ENCODE results near the gene NAALADL2.

NAALADL2 gene

DNA sequence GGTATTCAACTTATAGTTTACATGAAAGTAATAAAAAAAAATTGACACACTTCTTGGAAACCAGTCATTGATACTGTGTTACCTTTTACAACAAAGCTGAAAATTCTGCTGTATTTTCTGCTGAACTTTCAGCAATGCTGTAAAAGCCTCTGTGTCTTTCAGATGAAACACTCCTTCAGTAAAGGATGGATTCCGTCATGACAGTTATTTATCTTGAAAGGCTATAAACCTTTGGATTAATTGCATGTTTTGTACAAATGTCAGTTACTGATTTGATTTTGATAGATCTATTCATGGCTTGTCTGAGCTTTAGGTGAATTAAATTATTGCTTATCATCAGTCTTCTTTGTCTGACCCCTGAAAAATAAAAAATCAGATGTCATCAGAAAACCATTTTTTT is 355.1 kb downstream of the NAALADL2 start:
- no peak for DNase-seq

DNA sequence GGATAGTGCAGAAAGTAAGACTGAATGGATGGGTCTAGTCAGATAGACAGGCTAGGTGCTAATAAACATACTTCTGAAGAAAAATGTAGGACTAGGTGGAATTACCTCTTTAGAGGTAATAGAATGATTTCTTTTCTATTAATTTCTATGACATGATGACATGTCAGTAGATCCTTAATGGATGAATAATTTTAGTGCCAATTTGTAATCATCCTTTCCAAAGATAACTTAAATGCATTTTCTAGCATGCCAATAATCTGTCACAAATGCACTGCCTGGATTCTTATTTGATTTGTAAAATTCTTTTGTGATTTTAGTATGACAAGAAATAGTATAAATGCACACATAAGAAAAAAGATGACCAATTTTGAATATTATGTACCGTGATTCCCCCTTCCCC is 356.7 kb downstream of the NAALADL2 start:
- no peak for DNase-seq

- no peak for DNase-seq
Observed at GRCh38 chr3:175222356-175222755, 363.2 kb downstream of the NAALADL2 start.

DNA sequence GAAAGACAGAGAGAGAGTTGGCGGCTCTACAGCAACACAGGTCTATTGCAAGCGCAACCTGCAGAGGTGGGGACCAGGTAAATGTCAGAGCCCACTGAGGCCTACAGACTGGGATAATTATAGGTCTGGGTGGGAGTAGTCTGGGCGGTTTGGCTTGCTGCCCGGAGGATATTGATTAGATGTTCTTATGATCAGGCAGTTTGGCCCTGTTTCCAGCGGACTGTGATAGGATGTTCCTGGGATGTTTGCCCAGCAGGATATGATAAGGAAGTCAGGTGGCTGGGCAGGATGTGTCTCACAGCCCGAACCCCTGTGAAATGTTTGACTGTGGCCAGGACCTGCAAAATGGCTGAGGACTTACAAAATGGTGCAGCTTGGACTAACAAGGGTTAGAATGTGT is 364.9 kb downstream of the NAALADL2 start:
- no peak for DNase-seq

DNA sequence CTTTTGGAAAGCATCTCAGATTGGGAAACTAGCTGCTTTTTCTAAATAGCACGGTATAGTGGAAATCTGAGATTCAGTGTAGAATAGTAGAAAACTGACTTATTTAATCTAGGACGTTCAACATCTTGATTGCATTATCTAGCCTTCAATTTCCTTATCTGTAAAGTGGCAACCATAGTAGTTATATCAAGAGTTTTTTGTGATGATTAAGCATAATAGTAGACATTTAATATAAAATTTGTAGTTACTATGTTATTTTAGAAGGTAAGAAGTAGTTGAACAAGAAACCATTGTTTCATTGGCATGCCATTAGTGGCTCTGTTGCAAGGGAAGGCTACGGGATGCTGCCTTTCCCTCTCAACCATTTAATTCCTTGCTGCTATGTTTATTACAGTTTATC is 367.3 kb downstream of the NAALADL2 start:
- no peak for DNase-seq

DNA sequence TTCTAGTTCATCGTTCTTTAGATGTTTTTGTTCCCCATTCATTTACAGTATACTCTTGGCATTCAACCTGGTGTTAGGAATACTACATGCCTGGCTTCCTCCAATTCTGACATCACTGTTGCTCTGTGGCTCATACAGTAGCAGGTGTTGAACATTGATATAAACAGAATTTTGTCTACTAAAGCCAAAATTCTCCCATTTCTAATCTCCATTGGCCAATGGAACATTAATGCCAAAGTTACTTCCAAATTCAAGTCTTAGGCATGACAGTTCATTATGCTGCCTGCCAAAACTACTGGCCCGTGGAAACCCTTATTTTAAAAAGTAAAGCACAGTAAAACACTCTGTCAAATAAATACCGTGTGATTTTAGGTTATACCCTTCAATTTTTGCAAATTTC is 368.0 kb downstream of the NAALADL2 start:
- DNase-seq: no peak

DNA sequence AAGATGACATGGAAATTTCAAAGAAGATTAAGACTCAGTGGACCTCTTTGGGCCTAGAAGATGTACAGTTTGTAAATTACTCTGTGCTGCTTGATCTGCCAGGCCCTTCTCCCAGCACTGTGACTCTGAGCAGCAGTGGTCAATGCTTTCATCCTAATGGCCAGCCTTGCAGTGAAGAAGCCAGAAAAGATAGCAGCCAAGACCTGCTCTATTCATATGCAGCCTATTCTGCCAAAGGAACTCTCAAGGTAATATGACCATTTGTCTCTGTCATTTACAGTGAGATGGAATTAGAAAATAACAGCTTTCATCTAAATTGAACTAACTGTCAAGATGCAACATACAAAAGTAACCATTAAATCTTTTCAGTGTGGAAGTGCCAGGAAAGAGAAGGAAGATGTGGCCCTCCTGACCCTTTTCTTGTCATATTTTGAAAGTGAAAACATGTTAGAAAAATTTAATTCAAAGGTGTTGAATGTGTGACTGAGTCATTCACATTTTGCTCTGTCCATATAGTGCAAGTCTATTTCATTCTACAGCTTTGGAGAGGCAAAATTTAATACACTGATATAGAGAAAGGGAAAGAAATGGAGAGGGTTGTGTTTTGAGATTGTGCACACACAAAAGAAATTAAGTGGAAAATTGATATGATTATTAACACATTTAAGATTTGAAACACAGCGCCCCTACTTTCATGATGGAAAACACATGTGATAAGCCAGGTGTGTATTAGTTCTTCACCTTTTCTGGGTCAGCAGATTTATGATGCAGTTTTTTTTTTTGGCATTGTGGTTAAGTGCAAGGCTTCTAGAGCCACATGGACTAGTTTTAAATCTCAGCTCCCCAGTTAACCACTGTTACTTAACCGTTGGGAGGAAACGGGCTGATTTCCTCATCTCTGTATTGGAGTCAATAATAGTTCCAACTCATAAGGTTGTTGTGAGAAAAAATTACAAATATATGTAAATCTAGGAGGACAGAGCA is 375.1 kb downstream of the NAALADL2 start:
- no peak for DNase-seq

DNA sequence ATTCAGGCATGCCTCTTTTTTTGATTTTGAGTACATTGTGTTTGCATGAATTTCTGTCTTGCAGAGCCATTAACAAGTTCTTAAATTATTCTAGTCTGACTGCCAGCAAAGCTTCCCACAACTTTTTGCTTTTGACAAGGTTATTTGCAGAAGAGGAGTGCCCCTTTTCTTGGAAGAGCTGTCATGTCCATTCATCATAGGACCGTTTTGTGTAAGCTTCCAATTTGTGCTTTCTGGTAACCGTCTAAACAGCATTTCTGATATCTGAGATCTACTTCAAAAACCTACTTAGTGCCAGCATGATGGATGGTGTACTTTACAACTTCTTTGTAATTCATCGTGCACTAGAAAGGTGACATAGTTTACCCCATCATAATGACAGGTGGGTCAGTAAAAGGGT is 379.7 kb downstream of the NAALADL2 start:
- DNase-seq: no peak

- no peak for DNase-seq
Observed at GRCh38 chr3:175240921-175241320, 381.8 kb downstream of the NAALADL2 start.

DNA sequence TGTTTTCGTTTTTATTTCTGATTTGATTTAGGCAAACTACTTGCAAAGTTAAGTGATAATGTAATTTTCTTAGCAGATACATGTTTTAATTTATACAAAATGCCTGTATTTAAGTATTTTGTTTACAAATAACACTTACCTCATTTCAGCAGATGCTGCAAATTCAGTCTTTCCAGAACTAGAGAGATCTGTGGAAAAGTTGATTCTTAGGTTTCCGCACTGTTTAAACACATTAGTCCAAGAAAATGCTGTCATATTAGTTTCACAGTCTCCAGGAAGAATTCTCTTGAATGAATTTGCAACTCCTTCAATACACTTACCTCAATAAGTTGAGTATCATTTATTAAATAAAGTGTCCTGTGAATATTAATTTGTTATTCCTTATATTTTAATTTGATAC is 383.1 kb downstream of the NAALADL2 start:
- DNase-seq: no peak

DNA sequence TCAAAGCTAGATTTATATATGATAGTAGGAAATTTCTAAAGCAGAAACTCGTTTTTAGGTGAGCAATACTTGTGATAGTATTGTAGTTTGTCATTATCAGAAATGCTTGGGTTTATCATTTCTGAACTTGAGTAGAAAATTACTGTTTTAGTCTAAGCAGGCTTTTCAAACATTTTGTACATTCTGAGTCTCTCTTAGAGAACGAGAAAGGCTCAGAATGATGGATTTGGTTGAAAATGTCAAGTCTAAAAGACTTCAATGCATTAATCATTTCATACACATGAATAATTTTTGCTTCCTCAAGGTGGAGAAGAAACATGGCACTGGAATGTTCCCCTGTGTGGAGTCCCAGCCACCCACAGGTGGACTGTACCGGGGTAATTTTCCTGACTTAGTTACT is 387.1 kb downstream of the NAALADL2 start:
- no peak for DNase-seq

- no peak for DNase-seq
Observed at GRCh38 chr3:175246766-175247165, 387.6 kb downstream of the NAALADL2 start.

DNA sequence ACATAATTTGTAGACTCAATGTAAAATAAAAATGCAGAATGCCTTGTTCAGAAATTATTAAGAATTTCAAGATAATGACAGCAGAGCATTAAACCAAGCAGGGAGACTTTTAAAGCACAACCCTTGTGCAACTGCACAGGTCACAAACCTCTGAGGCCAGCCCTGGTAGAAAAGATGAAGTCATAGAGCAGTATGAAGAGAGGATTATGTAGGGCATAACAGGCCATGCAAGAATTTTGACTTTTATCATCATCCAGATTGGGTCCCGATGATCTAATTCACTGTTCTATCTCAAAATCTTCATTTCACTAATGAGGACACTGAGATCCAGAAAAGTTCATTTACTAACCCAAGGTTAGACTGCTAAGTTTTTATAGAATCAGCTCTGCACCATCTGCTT is 388.5 kb downstream of the NAALADL2 start:
- DNase-seq: no peak

- DNase-seq: no peak
Observed at GRCh38 chr3:175248832-175249231, 389.7 kb downstream of the NAALADL2 start.

GRCh38 chr3:175255698-175256097 is 396.6 kb downstream of the NAALADL2 start:
- DNase-seq: no peak

DNA sequence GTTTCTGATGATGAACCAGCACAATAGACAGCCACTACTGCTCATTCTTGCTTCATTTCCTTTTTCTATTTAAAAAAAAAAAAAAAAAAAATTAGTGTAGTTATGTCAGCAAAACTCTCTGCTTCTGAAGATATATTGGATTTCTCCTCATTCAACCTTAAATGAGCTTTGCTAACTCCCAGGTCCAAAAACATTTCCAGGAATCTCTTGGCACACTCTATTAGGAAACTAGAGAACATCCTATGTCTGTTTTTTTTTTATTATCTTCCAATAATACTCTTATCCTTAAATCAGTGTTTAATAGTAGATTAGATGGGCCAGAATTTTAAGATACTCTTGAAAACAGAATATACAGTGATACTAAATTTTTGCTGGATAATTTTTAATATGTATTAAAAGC is 398.0 kb downstream of the NAALADL2 start:
- DNase-seq: no peak

DNA sequence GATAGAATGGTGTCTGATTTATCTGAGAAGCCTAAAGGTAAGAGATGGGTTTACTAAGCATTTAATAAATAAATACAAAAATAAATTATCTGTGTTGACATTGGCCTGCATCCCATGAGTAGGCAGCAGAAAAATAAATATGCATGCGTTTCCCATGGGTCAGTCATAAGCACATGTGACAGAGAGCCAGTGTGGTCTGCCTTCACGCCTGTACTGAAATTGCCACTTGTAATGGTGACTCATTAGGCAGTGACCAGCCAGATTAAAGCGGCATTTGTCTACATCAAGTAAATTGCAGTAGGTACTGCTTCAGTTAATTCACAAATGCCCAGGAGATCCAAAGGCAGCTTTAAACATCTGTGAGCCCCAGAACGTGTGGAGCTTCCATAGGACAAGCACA is 399.6 kb downstream of the NAALADL2 start:
- no peak for DNase-seq

DNA sequence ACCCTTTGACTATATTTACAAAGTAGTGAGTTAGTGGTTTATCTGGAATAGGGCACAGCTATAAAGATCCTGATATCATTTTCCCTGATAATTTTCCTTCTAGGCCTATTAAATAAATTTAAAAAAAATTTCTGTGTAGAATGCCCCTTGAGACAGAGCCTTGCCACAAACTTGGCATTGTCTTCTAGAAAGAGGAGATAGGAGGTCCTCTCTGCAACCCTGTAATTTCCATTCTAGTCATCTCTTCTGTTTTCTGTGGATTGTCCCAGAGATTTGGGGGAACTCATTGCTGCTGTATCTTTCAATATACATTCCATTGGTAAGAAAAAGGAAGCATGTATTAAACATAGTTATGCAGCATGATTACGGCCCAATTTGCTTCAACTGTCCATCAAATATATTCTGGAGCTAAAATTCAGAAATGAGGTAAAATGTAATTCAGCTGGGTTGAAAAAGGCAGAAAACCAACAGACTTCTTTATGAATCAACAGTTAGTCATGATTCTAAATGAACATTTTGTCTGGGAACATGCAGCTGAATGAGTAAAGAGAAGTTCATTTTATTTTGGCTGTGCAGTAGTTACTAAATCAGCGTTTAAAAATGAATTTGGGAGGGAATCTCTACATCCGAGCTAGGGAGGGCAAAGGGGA is 401.1 kb downstream of the NAALADL2 start:
- no peak for DNase-seq

- DNase-seq: no peak
Observed at GRCh38 chr3:175266478-175266877, 407.3 kb downstream of the NAALADL2 start.

DNA sequence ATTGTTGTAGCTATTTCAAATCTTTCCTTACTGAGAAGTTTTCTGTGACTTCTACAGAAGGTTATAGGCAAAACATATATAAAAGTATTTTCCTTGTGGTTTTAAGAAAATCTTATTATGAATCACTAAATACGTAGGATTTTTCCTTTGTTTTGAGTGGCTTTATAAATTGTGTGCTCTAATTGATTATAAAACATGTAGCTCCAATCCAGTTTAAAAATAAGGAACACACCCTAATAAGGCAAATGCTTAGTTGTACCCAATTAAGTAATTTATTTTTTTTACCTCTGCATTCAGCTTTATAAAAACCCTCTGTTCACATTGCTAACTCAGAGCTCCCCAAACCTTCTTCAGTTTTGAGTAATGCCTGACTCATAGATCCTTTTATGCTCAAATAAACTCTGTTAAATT is 408.0 kb downstream of the NAALADL2 start:
- no peak for DNase-seq

- no peak for DNase-seq
Observed at GRCh38 chr3:175267561-175267960, 408.4 kb downstream of the NAALADL2 start.

DNA sequence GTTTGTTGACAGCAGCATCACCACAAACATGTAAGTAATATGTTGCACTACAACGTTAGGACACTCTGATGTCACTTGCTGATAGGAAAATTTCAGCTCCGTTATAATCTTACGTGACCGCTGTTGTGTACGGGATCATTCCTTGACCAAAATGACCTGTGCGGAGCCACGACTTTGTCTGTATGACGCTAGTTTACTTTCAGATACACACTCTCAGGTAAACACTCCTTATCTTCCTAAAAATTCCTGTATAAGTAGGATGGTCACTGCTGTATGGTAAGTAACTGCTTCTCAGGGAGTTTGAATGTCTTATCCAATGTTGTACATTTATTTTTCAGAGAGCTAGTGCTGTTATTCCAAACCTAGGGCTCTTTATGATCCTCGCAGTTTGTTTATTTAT is 410.3 kb downstream of the NAALADL2 start:
- DNase-seq: no peak

- no peak for DNase-seq
Observed at GRCh38 chr3:175270198-175270837, 411.2 kb downstream of the NAALADL2 start.

DNA sequence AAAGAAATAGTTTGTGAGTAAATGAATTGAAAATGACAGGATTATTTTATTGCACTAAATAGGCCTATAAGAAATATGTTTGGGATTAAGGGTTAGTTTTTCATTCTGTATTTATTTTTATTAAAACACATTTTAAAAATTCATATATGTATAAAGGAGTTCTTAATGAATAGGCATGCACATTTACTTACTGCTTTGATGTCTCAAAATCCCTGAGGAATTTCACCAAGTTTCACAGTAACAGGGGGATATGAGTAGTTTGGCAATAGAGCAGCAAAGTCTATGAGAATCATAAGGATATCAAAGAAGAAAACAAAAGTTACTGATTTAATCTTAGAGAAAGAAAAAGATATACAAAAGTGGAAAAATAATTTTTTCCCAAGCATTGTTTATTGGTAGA is 411.7 kb downstream of the NAALADL2 start:
- no peak for DNase-seq
